Liver (tissue), 9 donors: ENCODE data around the gene PRR15L. TPM values are rescaled to one million over a fixed set of nuclear protein-coding genes. Genes with fewer than 3 reads are reported as not detected.

Experiments
- DNase-seq: peaks from one replicate; pipeline ENCODE4 v3.0.0-alpha.2; 2017; ENCODE audit warnings: low spot score
- H3K27ac ChIP-seq, 2 donors: one replicate each; pipeline ENCODE4 v1.7.0; 2013; ENCODE audit warnings: inconsistent platforms in 2 of 2, low read length in 2 of 2, control low read depth in 1 of 2, low read depth in 1 of 2, mild to moderate bottlenecking in 1 of 2
- H3K27me3 ChIP-seq, 4 donors: one replicate each; pipeline versions ENCODE4 v1.6.1 to v1.7.0; 2013; ENCODE audit warnings: low read length in 3 of 4, inconsistent platforms in 1 of 4, mild to moderate bottlenecking in 1 of 4, moderate library complexity in 1 of 4; ENCODE audit not compliant: control insufficient read depth in 4 of 4, insufficient read depth in 4 of 4
- H3K36me3 ChIP-seq, 4 donors: one replicate each; pipeline versions ENCODE4 v1.6.1 to v1.7.0; 2013; ENCODE audit warnings: low read length in 3 of 4, mild to moderate bottlenecking in 3 of 4, low read depth in 1 of 4, moderate library complexity in 1 of 4; ENCODE audit not compliant: control insufficient read depth in 4 of 4, insufficient read depth in 3 of 4
- H3K4me1 ChIP-seq, 4 donors: one replicate each; pipeline versions ENCODE4 v1.6.1 to v1.7.0; 2013; ENCODE audit warnings: low read length in 3 of 4, mild to moderate bottlenecking in 3 of 4, moderate library complexity in 1 of 4; ENCODE audit not compliant: control insufficient read depth in 4 of 4, insufficient read depth in 4 of 4
- H3K4me3 ChIP-seq, 3 donors: one replicate each; pipeline versions ENCODE4 v1.6.1 to v1.7.0; 2013; ENCODE audit warnings: low read length in 3 of 3, control low read depth in 1 of 3, low read depth in 1 of 3, mild to moderate bottlenecking in 1 of 3
- H3K9ac ChIP-seq, 2 donors: one replicate each; pipeline ENCODE4 v1.7.0; 2013; ENCODE audit warnings: low read length in 2 of 2, mild to moderate bottlenecking in 2 of 2, moderate library complexity in 2 of 2, control low read depth in 1 of 2, low read depth in 1 of 2
- H3K9me3 ChIP-seq, 4 donors: one replicate each; pipeline versions ENCODE4 v1.6.1 to v1.7.0; 2013; ENCODE audit warnings: low read length in 3 of 4; ENCODE audit not compliant: control insufficient read depth in 4 of 4
- ATF3 ChIP-seq: IDR thresholded peaks from 2 replicates; pipeline ENCODE4 v1.6.1; 2016; ENCODE audit warnings: antibody characterized with exemption
- CTCF ChIP-seq: fragments of 150-350 bp; IDR thresholded peaks from 2 replicates; pipeline ENCODE4 v1.5.1; 2017; ENCODE audit warnings: improper control_type of control experiment, low read depth, low read length; ENCODE audit not compliant: missing input control
- EGR1 ChIP-seq, 2 donors: IDR thresholded peaks; 2 replicates each; pipeline ENCODE4 v1.6.1; 2016 to 2018; ENCODE audit warnings: antibody characterized with exemption in 2 of 2, low read depth in 2 of 2
- FOXA1 ChIP-seq: IDR thresholded peaks from 2 replicates; pipeline ENCODE4 v1.6.1; 2016; ENCODE audit warnings: antibody characterized with exemption
- FOXA2 ChIP-seq: IDR thresholded peaks from 2 replicates; pipeline ENCODE4 v1.6.1; 2016; ENCODE audit warnings: antibody characterized with exemption
- GABPA ChIP-seq, 2 donors: IDR thresholded peaks in 1 of 2; conservative IDR thresholded peaks in 1 of 2; 2 replicates each; pipeline ENCODE4 v1.6.1; 2016; ENCODE audit warnings: antibody characterized with exemption in 2 of 2, mild to moderate bottlenecking in 1 of 2, moderate library complexity in 1 of 2
- HNF4A ChIP-seq, 2 donors: conservative IDR thresholded peaks; 2 replicates each; pipeline ENCODE4 v1.6.1; 2016; ENCODE audit warnings: antibody characterized with exemption in 2 of 2, mild to moderate bottlenecking in 2 of 2
- HNF4G ChIP-seq: IDR thresholded peaks from 2 replicates; pipeline ENCODE4 v1.6.1; 2016; ENCODE audit warnings: antibody characterized with exemption
- JUND ChIP-seq, 2 donors: IDR thresholded peaks; 2 replicates each; pipeline ENCODE4 v1.6.1; 2016; ENCODE audit warnings: antibody characterized with exemption in 2 of 2
- MAX ChIP-seq: IDR thresholded peaks from 2 replicates; pipeline ENCODE4 v1.6.1; 2016; ENCODE audit warnings: antibody characterized with exemption
- NR2F2 ChIP-seq: IDR thresholded peaks from 2 replicates; pipeline ENCODE4 v1.6.1; 2016; ENCODE audit warnings: antibody characterized with exemption
- RAD21 ChIP-seq, 2 donors: IDR thresholded peaks; 2 replicates each; pipeline ENCODE4 v1.6.1; 2016; ENCODE audit warnings: antibody characterized with exemption in 2 of 2, mild to moderate bottlenecking in 2 of 2
- REST ChIP-seq: IDR thresholded peaks from 2 replicates; pipeline ENCODE4 v1.6.1; 2016; ENCODE audit warnings: antibody characterized with exemption, mild to moderate bottlenecking
- RXRA ChIP-seq, 2 donors: IDR thresholded peaks; 2 replicates each; pipeline ENCODE4 v1.6.1; 2017 to 2018; ENCODE audit warnings: antibody characterized with exemption in 2 of 2, mild to moderate bottlenecking in 1 of 2
- SP1 ChIP-seq: IDR thresholded peaks from 2 replicates; pipeline ENCODE4 v1.6.1; 2018; ENCODE audit warnings: antibody characterized with exemption, mild to moderate bottlenecking
- TAF1 ChIP-seq: conservative IDR thresholded peaks from 2 replicates; pipeline ENCODE4 v1.6.1; 2016; ENCODE audit warnings: antibody characterized with exemption, mild to moderate bottlenecking
- YY1 ChIP-seq: IDR thresholded peaks from 2 replicates; pipeline ENCODE4 v1.6.1; 2016; ENCODE audit warnings: antibody characterized with exemption, mild to moderate bottlenecking
- ZBTB33 ChIP-seq: IDR thresholded peaks from 2 replicates; pipeline ENCODE4 v1.6.1; 2016; ENCODE audit warnings: antibody characterized with exemption
- WGBS: extraction: QIAGEN DNeasy Blood & Tissue Kit; methylation state at CpG from one replicate; pipeline ENCODE4 v1.1.7; 2013; 5-methylcytosine and 5-hydroxymethylcytosine counted together
- polyA plus RNA-seq, 2 donors: library from polyadenylated mRNA; stranded (reverse) in 1 of 2; unstranded in 1 of 2; fragments of 200-250 nt in 1 of 2; fragments of >200 nt in 1 of 2; fragmentation: Nextera tagmentation in 1 of 2; extraction: Ambion mirVana in 1 of 2; gene quantifications; one replicate each; pipeline versions ENCODE4 v1.2.1 to v1.2.3, GENCODE V29; 2013 to 2015
- total RNA-seq, 2 donors: library from RNA; depleted of rRNA; stranded (reverse); fragments of >200 nt; gene quantifications; one replicate each; pipeline ENCODE4 v1.2.3, GENCODE V29; 2014
- donor health status: healthy.
- donor health status: healthy.
- donor health status: healthy.
- donor health status: healthy.
- donor health status: healthy.

Gene PRR15L
- total and polyA plus RNA-seq, 4 donors: 0.83 to 11.0 (median 1.9) TPM

GRCh38 chr17:47966079-47966519 lies 8.4 kb upstream of the PRR15L start:
- Histone ChIP-seq H3K36me3 (no peaks in the 10 kb centered on the region), H3K9ac (no peak overlapping the region), H3K4me3 (no peak overlapping the region), H3K4me1 (peaks cover 1 to 20% (median 10%) of the 10 kb centered on the region in 4 donors), H3K9me3 (no peaks in the 10 kb centered on the region), H3K27ac (peak overlapping the region; percentile 59 to 71), H3K27me3 (no peaks in the 10 kb centered on the region)
- no peak for DNase-seq
- 50% methylated on average over 1 of the region's 1 CpG for WGBS
- TF ChIP-seq ZBTB33 (no peak), MAX (no peak), NR2F2 (no peak), CTCF (no peak), FOXA1 (no peak), SP1 (peak; percentile 66), ATF3 (no peak), JUND (IDR thresholded peaks at IDR 0.05) (peak in 1 of 2 donors; percentile 57), RXRA (IDR thresholded peaks at IDR 0.05) (peak; percentile 57 to 71), REST (peak; percentile 54), GABPA (IDR thresholded peaks at IDR 0.05 in 1 of 2, conservative IDR thresholded peaks at IDR 0.05 in 1 of 2) (peak in 1 of 2 donors; percentile 27), HNF4A (conservative IDR thresholded peaks at IDR 0.05) (peak; percentile 89 to 94), EGR1 (IDR thresholded peaks at IDR 0.05; ENCODE audit: low read depth in 2 of 2) (no peak), HNF4G (peak; percentile 63), TAF1 (no peak), FOXA2 (no peak), YY1 (peak; percentile 70), RAD21 (IDR thresholded peaks at IDR 0.05) (peak; percentile 53 to 56)
